Right lung (tissue), 5 donors: ENCODE results near the gene NDUFB10. TPM values are rescaled to one million over a fixed set of nuclear protein-coding genes. Genes with fewer than 3 reads are reported as not detected.

Source experiments
- polyA plus RNA-seq, 5 donors: library from polyadenylated mRNA; unstranded; fragments of 120-200 nt; gene quantifications; one replicate each; pipeline versions ENCODE4 v1.2.1 to v1.2.3, GENCODE V29; 2013; ENCODE audit warnings: inconsistent platforms in 1 of 5, low replicate concordance in 1 of 5; ENCODE audit not compliant: insufficient read length in 5 of 5, insufficient read depth in 1 of 5

NDUFB10 gene
- polyA plus RNA-seq, 5 donors: 78.0 to 123 (median 87.7) TPM

Other genes starting within 250 kb of the NDUFB10 start
- gene NME3, start 188.0 kb upstream of the NDUFB10 start, polyA plus RNA-seq: 10 to 100 TPM; 16.6 to 56.6 (median 30.3) TPM
- 10 to 100 TPM in 1 of 5 donors, 1 to 10 TPM in 4; 6.7 to 10.5 (median 7.8) TPM for gene EME2, start 186.7 kb upstream of the NDUFB10 start, polyA plus RNA-seq
- 10 to 100 TPM; 51.5 to 82.1 (median 57.4) TPM for gene MRPS34, start 186.4 kb upstream of the NDUFB10 start, polyA plus RNA-seq
- gene SPSB3, start 177.0 kb upstream of the NDUFB10 start, polyA plus RNA-seq: 10 to 100 TPM; 24.0 to 47.3 (median 35.9) TPM
- 10 to 100 TPM; 26.4 to 71.8 (median 40.8) TPM for gene NUBP2, start 176.6 kb upstream of the NDUFB10 start, polyA plus RNA-seq
- 1 to 10 TPM; 1.1 to 4.2 (median 2.4) TPM for gene IGFALS, start 165.8 kb upstream of the NDUFB10 start, polyA plus RNA-seq
- 10 to 100 TPM; 20.1 to 32.2 (median 26.6) TPM for gene HAGH, start 132.7 kb upstream of the NDUFB10 start, polyA plus RNA-seq
- 10 to 100 TPM; 16.2 to 25.2 (median 16.9) TPM for gene FAHD1, start 132.3 kb upstream of the NDUFB10 start, polyA plus RNA-seq
- under 1 TPM; 0.23 to 0.86 (median 0.51) TPM for gene MEIOB, start 87.4 kb upstream of the NDUFB10 start, polyA plus RNA-seq
- gene HS3ST6, start 41.1 kb upstream of the NDUFB10 start, polyA plus RNA-seq: under 1 TPM; 0.09 to 0.40 (median 0.18) TPM
- 10 to 100 TPM; 11.8 to 22.8 (median 14.9) TPM for gene MSRB1, start 16.3 kb upstream of the NDUFB10 start, polyA plus RNA-seq
- 1 to 10 TPM in 1 of 5 donors, under 1 TPM in 4; 0.05 to 2.0 (median 0.18) TPM for gene RPL3L, start 4.8 kb upstream of the NDUFB10 start, polyA plus RNA-seq
- 1,000 to 10,000 TPM; 2,201 to 2,837 (median 2,396) TPM for gene RPS2, start 5.3 kb downstream of the NDUFB10 start, polyA plus RNA-seq
- under 1 TPM in 1 of 5 donors, not detected in 4; 0.13 TPM for gene RNF151, start 7.3 kb downstream of the NDUFB10 start, polyA plus RNA-seq
- 10 to 100 TPM; 22.8 to 42.3 (median 28.9) TPM for gene TBL3, start 12.5 kb downstream of the NDUFB10 start, polyA plus RNA-seq
- gene NOXO1, start 21.9 kb downstream of the NDUFB10 start, polyA plus RNA-seq: under 1 TPM in 4 of 5 donors, not detected in 1; 0.18 to 0.57 (median 0.39) TPM
- 10 to 100 TPM; 17.0 to 28.1 (median 21.1) TPM for gene GFER, start 24.7 kb downstream of the NDUFB10 start, polyA plus RNA-seq
- under 1 TPM; 0.46 to 0.80 (median 0.65) TPM for gene SYNGR3, start 30.4 kb downstream of the NDUFB10 start, polyA plus RNA-seq
- gene ZNF598, start 50.3 kb downstream of the NDUFB10 start, polyA plus RNA-seq: 10 to 100 TPM; 11.9 to 32.1 (median 19.9) TPM
- 1 to 10 TPM; 1.1 to 7.9 (median 2.3) TPM for gene NPW, start 60.2 kb downstream of the NDUFB10 start, polyA plus RNA-seq
- 100 to 1,000 TPM in 2 of 5 donors, 10 to 100 TPM in 3; 63.1 to 196 (median 91.8) TPM for gene NHERF2, start 67.4 kb downstream of the NDUFB10 start, polyA plus RNA-seq
- gene NTHL1, start 88.3 kb downstream of the NDUFB10 start, polyA plus RNA-seq: 10 to 100 TPM; 21.0 to 41.2 (median 26.9) TPM
- 100 to 1,000 TPM; 100 to 149 (median 120) TPM for gene TSC2, start 88.4 kb downstream of the NDUFB10 start, polyA plus RNA-seq
- 100 to 1,000 TPM in 3 of 5 donors, 10 to 100 TPM in 2; 66.7 to 168 (median 123) TPM for gene PKD1, start 176.4 kb downstream of the NDUFB10 start, polyA plus RNA-seq
- 1 to 10 TPM; 1.0 to 1.8 (median 1.5) TPM for gene RAB26, start 189.1 kb downstream of the NDUFB10 start, polyA plus RNA-seq
- gene TRAF7, start 196.2 kb downstream of the NDUFB10 start, polyA plus RNA-seq: 10 to 100 TPM; 41.0 to 62.8 (median 45.7) TPM
- under 1 TPM; 0.16 to 0.85 (median 0.50) TPM for gene CASKIN1, start 237.1 kb downstream of the NDUFB10 start, polyA plus RNA-seq
- gene MLST8, start 245.9 kb downstream of the NDUFB10 start, polyA plus RNA-seq: 10 to 100 TPM; 32.3 to 48.6 (median 33.9) TPM